COR-L47 (cell line): ENCODE results near the gene CD83.
"Not testable (repeated sequence)": the region's sequence is repeated elsewhere in the genome, so short reads cannot be mapped to it uniquely, and the experiment has no call there.

Experiments used
- DNase-seq: peaks from one replicate; lab custom pipeline; 2025; lab: John Stamatoyannopoulos, UW

Gene CD83

DNA sequence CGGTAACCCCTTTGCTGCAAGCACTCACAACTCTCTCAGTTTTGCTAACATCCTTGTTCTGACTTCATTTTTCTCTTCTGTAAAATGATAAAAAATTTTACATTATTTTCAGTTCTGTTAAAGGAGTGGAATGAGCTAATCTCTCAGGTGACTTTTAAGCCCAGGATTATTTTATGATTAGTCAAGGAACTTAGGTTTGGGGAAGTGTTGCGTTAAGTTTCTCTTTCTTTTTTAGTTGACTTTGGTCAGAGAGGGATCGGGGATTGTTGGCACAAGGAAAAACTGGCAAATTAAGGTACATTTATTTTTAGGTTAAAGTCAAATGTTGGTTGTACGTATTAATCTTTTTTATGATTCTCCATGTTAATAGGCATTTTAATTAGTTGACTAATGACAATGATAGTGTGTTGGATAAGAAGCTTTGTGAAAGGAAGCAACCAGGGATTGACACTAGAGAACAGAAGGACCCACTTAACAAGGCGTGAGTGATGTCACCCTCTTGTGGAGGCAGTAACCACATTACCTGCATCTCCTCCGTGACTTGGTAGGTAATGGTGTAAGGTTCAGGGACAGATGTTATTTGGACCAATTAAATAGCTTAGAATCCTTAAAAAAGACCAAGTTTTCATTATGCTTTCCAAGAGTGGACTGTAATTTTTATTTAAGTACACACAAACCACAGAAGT, 31.6 kb downstream of the CD83 start:
- DNase-seq = no peak

DNA sequence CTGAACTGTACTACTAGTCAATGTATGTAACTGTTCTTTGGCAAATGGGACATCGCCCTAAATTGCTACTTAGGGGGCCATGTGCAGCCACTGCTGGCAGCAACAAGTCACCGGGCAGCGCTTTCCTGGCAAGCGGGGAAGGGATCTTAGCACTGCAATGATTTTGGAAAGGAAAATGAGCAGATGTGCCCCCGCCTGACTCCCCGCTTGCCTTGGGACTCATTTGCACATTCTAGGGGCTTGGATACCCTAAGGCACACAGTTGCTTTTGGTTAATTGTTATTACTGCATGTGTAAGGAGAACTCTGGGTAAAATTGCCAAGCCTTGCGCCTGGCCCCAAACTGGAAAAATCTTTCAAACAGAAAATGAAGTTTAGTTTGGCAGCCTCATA, 32.2 kb downstream of the CD83 start:
- no peak for DNase-seq

DNA sequence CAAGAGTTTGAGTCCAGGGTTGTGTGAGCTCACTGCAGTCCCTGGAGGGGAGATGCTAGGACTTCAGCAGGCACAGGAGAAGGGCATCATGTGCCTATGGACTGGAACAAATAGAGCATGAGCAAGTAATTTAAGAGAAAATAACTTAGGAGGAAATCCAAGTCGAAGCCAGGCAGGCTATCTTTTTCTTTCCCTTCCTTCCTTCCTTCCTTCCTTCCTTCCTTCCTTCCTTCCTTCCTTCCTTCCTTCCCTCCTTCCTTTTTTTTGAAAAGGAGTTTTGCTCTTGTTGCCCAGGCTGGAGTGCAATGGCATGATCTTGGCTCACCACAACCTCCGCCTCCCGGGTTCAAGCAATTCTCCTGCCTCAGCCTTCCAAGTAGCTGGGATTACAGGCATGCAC, 33.7 kb downstream of the CD83 start:
- DNase-seq = not testable (repeated sequence)

DNA sequence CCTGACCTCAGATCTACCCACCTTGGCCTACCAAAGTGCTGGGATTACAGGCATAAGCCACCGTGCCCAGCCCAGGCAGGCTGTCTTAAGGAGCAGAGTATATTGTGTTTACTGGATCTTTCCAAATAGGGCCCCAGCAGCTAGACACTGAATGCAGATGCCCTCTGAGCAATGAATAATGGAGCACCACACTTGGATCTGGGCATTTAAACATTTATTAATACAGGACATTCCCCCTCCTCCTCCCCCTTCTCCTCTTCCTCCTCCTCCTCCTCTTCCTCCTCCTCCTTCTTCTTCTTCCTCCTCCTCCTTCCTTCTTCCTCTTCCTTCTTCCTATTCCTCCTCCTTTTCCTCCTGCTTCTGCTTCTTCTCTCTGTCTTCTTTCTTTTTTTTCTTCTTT, 34.2 kb downstream of the CD83 start:
- no peak for DNase-seq

DNA sequence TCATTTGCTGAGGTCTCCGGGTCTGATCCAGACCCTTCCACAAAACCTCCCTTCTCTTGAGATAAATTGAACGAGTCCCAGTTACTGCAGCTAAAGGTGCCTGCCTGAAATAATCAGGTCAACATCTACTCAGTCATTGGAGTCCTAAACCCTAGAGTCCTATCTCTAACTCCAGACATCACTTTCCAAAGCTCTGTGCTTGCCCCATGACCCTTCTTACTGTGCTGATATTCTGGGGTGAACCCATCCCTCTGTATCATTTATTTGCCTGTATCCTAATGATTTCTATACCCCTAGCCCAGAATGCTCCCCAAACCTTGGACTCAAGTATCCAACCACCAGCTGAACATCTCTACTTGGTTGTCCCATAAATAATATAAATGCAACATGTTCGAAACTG, 35.7 kb downstream of the CD83 start:
- DNase-seq = no peak

DNA sequence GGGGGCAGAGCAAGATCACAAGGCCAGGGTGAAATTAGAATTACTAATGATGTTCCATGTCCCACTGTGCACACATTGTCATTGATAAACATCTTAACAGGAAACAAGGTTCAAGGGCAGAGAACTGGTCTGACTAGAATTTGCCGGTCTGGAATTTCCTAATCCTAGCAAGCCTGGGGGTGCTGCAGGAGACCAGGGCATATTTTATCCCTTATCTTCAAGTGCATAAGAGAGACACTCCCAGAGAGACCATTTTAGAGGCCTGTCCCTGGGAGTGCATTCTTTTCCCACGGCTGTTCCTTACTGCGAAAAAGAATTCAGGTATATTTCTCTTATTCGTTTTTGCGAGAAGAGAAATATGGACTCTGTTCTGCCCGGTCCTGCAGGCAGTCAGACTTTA, 41.5 kb downstream of the CD83 start:
- no peak for DNase-seq

DNA sequence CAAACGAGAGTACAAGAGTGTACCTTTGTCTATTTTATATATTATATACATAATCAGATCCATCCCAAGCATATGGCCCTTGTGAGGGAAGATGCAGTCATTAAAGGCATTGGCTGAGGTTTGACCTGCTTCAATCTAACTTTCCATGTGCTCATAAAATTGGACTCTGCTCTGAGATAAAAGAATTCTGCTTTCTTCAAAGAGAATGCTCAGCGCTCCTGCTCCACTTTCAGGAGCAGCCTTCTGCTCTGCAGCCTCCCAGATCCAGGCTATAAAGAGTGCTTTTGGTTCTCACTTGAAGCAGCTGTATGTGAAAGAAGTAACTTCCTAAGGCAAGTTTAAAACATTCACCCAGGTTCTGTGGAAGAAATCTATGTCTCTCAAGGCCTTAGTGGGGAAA, 45.3 kb downstream of the CD83 start:
- DNase-seq = no peak

DNA sequence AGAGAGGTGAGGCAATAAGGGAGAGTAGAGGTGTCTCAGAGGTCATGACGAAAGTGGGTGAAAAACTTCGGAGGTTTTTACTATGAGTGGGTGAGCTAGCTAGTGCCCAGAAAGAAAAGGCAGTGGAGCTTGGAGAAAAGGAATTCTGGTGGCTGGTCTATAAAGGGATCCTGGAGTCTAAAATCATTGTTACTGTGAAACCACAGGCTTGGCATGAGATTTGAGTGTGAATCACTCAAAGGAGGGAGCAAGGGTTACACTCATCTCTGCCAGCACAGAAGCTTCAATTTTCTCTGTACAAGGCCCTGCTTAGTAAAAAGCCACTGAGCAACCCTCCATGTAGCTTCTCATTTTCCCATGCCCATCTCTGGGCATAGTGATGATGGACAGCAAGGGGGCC, 47.5 kb downstream of the CD83 start:
- no peak for DNase-seq

DNA sequence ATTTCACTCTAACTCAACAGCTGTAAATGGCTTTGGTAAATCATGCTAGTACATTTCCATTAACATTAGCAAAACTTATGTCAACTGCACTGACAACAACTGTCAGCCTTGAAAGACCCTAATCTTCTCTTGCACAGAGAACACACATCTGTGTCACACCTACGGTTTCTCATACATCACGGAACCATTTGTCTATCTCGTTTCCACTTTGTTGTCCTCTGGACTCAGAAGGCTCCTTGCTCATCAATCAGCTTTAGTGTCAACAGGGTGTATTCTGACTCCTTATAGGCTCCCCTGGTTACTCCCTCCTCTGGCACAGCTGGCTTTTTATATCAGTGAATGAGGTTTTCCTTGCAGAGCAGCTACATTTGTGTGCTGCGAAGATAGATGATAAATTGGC, 49.3 kb downstream of the CD83 start:
- DNase-seq = no peak

DNA sequence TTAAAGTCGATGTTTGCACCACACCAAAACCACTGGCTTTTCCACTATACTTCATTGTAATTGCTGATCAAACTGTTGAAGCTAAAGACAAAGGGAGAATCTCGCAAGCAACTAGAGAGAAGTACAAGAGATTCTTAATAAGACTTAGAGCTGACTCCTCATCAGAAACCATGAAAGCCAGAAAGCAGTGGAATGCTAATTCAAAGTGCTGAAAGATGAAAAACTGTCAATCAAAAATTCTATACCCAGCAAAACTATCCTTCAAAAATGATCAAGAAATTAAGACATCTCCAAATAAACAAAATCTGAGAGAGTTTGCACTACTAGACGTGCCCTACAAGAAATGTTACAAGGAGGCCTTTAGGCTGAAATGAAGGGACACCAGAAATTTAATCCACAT, 52.6 kb downstream of the CD83 start:
- DNase-seq = no peak

DNA sequence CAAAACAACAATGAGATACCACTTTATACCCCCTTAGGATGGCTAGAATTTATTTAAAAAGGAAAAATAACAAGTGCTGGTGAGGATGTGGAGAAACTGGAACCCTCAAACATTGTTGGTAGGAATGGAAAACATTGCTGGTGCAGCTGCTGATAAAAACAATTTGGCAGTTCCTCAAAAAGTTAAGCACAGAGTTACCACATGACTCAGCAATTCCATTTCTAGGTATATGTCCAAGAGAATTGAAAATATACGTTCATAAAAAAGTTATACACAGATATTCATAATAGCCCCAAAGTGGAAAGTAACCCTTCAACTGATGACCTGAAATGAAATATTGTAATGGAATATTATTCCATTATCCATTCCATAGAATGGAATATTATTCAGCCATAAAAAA, 55.0 kb downstream of the CD83 start:
- no peak for DNase-seq

DNA sequence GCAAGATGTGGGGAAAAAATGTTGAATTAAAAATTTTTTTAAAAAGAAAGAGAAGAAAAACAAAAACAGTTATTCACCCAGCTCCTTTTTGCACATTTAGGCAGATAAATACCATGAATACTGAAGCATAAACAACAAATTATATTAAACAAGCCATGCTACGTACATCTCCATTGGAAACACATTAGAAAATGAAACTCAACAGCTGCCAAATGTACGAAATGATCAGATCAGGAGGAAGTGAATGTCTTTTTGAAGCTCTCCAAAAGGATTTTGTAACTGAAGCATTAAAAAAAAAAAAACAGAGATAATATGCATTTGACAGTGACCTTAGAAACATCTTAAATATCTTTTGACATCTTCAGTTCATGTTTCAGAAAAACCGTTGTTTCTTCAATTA, 56.7 kb downstream of the CD83 start:
- no peak for DNase-seq

DNA sequence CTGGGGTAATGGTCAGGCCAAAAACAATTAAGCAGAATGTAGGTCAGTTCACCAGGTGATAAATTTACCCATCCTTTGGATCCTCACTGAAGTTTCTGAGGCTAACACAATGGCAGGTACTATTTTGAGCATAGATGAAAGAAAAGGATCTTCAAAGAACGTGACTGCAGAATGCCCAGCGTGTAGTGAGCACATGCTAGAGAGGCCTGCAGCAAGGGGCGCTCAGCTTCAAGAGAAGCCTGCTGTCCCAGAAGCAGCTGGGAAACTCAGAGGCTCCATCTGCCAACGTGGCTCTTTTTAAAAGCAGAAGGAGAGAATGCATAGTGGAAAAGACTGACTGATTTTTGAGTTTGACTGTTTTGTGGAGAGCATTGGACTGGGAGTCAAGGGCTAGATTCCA, 57.4 kb downstream of the CD83 start:
- DNase-seq = no peak

DNA sequence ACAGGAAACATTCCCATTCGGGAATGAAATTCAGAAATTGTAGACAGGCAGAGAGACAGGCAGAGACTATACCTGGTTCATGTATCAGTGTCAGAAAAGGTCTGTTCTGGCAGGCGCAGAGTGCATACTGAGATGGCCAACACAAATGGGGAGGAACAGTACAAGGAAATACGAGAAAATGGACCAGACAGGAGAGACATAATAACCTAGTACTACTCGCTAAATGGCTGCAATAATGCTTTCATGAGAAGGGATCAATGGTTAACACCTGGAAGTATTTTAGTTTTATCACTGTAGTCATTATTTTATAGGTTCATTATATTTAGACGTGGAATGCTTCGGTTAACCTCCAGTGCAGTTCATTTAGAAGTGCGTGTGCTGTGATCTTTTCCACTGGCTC, 58.9 kb downstream of the CD83 start:
- no peak for DNase-seq

DNA sequence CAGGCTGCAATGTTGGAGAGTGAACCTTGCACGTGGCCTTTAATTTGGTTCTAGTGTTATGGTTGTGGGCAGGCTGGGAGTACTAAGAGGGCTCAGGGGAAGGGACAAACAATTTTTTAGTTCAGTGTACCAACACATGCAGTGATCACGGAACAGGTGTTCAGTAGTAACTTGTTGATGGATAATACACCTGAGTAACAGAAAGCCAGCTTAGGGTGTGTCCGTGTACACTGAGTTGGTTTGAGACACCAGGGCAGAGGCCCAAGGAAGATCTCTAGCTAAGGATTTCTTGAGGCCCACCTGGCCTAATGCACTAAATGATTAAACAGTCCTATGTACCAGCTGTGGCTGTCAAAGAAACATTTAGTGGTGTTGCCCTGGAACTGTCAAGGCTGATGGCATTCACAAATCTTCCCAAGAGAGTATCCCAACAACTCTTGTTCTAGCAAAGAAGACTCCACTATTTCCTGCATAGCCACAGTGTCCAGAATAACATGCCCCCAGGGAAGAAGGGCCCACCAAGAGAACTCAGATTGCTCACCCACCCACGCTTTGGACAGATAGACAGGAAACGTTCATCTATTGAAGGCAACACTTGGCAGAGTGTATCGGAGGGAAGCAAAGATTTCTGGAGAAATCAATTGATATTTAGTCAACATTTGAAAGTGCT, 60.0 kb downstream of the CD83 start:
- DNase-seq = no peak

DNA sequence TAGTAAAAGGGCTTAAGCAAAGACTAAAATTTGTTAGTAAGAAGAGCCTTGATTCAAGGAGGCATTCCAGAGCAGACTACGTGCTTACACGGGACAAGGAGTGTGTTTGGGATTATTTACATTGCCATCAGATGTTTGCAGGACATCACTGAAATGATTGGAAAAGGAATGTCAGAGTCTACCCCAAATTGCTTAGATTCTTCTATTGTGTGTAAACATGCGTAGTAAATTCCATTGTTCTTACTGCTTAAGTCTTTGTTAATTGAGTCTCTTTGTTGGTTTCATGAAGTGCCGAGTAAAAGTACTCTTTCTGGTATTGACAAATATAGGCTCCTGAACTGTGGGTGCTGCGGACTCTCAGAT, 60.5 kb downstream of the CD83 start:
- no peak for DNase-seq

DNA sequence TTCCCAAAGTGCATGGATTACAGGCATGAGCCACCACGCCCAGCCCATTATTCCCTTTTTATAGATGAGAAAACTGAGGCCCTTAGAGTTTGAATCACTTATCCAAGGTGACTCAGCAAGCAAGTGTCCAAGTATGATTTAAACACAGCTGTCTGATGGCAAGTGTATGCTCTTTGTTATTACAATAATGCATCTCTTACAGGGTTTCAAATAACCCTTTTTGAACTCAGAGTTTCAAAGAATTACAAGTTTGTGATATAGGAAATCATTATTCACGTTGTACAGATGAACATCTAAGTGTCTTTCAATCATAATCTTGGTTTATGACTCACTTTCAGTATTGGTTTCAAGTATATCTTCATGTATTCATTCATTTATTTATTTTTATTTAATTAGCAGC, 63.0 kb downstream of the CD83 start:
- no peak for DNase-seq

DNA sequence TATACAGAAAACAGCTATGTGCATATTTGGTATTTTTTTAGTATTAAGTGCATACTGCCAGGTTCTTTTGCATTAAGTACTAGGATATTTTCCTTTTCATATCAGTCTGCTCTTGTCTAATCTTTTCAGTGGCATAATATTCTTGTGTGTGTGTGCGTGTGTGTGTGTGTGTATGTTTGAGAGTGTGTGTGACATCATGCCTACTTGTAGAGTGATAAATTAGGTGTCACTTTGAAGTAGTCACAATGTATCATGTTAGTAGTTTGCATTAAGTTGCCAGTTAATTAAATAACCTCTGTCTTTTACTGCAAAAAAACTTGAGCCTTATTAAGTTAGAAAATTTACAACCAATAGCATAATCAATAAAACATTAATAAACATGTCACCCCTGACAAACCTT, 65.3 kb downstream of the CD83 start:
- DNase-seq = no peak
